HG03558 (cell line): ENCODE results near the gene FERMT3.

ENCODE experiments used
- ATAC-seq: cut with Tn5 transposase; IDR thresholded peaks from one replicate; pipeline ENCODE4 v1.9.1; 2021; ENCODE audit warnings: moderate number of reproducible peaks; ENCODE audit not compliant: unreplicated experiment; ENCODE audit errors: extremely low read depth

Gene FERMT3

GRCh38 chr11:64259533-64260067 is 53.1 kb downstream of the FERMT3 start:
- ATAC-seq: no peak

- no peak for ATAC-seq
Observed at GRCh38 chr11:64260147-64260708, 53.7 kb downstream of the FERMT3 start.

- no peak for ATAC-seq
Observed at GRCh38 chr11:64261556-64262080, 55.1 kb downstream of the FERMT3 start.

- no peak for ATAC-seq
Observed at GRCh38 chr11:64262271-64263002, 55.9 kb downstream of the FERMT3 start.

- ATAC-seq: no peak
Observed at GRCh38 chr11:64263021-64263946, 56.8 kb downstream of the FERMT3 start.

- ATAC-seq: no peak
Observed at GRCh38 chr11:64263947-64264317, 57.4 kb downstream of the FERMT3 start.

GRCh38 chr11:64264371-64264852 is 57.9 kb downstream of the FERMT3 start:
- no peak for ATAC-seq

- ATAC-seq: no peak
Observed at GRCh38 chr11:64265176-64266160, 58.9 kb downstream of the FERMT3 start.

- ATAC-seq: no peak
Observed at GRCh38 chr11:64266339-64266738, 59.8 kb downstream of the FERMT3 start.

GRCh38 chr11:64267207-64267945 is 60.9 kb downstream of the FERMT3 start:
- ATAC-seq: no peak

GRCh38 chr11:64268025-64268892 is 61.7 kb downstream of the FERMT3 start:
- no peak for ATAC-seq

GRCh38 chr11:64268893-64269539 is 62.5 kb downstream of the FERMT3 start:
- peak; percentile 9 for ATAC-seq

GRCh38 chr11:64269540-64270220 is 63.2 kb downstream of the FERMT3 start:
- peak; percentile 34 for ATAC-seq
